Nephron progenitor cell (in vitro differentiated cells): ENCODE measurements around the gene LAMB4.

Source experiments
- DNase-seq: peaks from one replicate; pipeline ENCODE4 v3.0.0; 2021
- H3K27ac Mint-ChIP-seq: 2 replicates; pipeline ENCODE4 v1.8.0; 2021; ENCODE audit warnings: mild to moderate bottlenecking, moderate library complexity, mixed read lengths
- H3K27me3 Mint-ChIP-seq: 2 replicates; pipeline ENCODE4 v1.8.0; 2021; ENCODE audit warnings: mild to moderate bottlenecking, low read depth, mixed read lengths; ENCODE audit not compliant: poor library complexity
- H3K36me3 Mint-ChIP-seq: 2 replicates; pipeline ENCODE4 v1.8.0; 2021; ENCODE audit warnings: low read depth, mixed read lengths
- H3K4me1 Mint-ChIP-seq: 2 replicates; pipeline ENCODE4 v1.8.0; 2021; ENCODE audit warnings: mixed read lengths
- H3K4me3 Mint-ChIP-seq: 2 replicates; pipeline ENCODE4 v1.8.0; 2021; ENCODE audit warnings: mild to moderate bottlenecking, moderate library complexity, mixed read lengths
- H3K9me3 Mint-ChIP-seq: 2 replicates; pipeline ENCODE4 v1.8.0; 2021; ENCODE audit warnings: mild to moderate bottlenecking, moderate library complexity, mixed read lengths
- TF ChIP-seq, protein P1 (sequence below): fragments of 200-600 bp; sonication (generic); IDR thresholded peaks from 2 replicates; pipeline ENCODE4 v1.5.0; 2021; ENCODE audit warnings: antibody characterized with exemption

LAMB4 gene

DNA sequence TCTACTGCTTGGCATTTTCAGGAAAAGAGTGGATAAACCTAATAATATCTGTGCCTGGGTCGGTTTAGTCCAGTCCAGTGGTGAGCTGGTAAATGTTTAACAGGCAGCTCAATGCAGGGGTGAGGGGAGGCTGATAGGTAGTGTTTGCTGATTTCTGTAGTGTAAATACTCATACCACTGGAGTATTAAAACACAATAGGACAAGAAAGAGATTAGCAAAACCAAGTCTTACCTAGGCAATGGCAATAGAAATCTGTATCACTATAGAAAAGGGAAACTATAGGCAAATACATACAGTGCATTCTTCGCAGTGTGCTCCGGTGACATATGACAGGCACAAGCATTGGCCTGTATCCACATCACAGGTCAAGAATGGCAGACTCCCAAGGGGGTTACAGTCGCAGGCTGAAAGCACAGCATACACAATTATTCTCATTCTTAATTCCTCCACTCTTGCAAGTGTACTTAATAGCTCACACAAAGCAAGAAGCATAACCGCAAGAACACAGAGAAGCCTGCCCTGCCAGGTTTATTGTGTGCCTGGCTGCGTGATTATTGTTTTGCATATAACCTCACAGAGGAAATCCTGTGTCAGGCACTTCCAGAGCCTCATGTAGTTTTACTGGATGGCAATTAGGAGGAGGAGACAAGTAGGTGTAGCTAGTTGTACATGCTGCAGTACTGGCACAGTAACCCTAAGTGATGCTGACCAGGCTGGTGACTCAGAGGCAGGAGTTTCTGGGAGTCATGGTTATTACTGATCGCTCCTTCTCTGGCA, 35.0 kb downstream of the LAMB4 start:
- Mint-ChIP-seq H3K27ac (no peak overlapping the region), H3K27me3 (peaks cover 3% of the 10 kb centered on the region), H3K4me1 (peaks cover 5% of the 10 kb centered on the region), H3K4me3 (no peak overlapping the region), H3K36me3 (no peaks in the 10 kb centered on the region), H3K9me3 (no peaks in the 10 kb centered on the region)
- no peak for DNase-seq
- TF ChIP-seq, protein P1, sequence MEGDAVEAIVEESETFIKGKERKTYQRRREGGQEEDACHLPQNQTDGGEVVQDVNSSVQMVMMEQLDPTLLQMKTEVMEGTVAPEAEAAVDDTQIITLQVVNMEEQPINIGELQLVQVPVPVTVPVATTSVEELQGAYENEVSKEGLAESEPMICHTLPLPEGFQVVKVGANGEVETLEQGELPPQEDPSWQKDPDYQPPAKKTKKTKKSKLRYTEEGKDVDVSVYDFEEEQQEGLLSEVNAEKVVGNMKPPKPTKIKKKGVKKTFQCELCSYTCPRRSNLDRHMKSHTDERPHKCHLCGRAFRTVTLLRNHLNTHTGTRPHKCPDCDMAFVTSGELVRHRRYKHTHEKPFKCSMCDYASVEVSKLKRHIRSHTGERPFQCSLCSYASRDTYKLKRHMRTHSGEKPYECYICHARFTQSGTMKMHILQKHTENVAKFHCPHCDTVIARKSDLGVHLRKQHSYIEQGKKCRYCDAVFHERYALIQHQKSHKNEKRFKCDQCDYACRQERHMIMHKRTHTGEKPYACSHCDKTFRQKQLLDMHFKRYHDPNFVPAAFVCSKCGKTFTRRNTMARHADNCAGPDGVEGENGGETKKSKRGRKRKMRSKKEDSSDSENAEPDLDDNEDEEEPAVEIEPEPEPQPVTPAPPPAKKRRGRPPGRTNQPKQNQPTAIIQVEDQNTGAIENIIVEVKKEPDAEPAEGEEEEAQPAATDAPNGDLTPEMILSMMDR = no peak

DNA sequence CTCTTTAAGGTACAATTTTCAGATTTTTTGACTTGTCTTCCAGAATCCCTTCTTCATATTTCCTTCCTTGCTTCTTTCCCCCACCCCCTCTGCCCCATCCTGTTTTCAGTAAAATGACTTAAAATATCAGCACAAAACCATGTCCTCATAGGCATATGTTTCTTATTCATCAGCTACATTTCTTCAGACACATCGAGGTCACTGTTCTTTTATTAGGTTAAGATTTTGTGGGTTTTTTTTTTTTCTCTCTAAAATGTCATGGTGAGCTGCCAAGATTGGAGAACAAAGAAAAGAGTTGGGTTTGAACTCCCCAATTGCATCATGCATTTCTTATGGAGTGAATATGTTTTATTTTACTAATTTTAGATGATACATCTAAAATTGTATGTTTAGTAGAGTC, 35.8 kb downstream of the LAMB4 start:
- peaks cover 5% of the 10 kb centered on the region for H3K4me1 Mint-ChIP-seq
- H3K36me3 Mint-ChIP-seq = no peaks in the 10 kb centered on the region
- H3K9me3 Mint-ChIP-seq = no peaks in the 10 kb centered on the region
- no peak overlapping the region for H3K4me3 Mint-ChIP-seq
- TF ChIP-seq, protein P1 = no peak
- H3K27ac Mint-ChIP-seq = no peak overlapping the region
- no peak for DNase-seq
- peaks cover 3% of the 10 kb centered on the region for H3K27me3 Mint-ChIP-seq

DNA sequence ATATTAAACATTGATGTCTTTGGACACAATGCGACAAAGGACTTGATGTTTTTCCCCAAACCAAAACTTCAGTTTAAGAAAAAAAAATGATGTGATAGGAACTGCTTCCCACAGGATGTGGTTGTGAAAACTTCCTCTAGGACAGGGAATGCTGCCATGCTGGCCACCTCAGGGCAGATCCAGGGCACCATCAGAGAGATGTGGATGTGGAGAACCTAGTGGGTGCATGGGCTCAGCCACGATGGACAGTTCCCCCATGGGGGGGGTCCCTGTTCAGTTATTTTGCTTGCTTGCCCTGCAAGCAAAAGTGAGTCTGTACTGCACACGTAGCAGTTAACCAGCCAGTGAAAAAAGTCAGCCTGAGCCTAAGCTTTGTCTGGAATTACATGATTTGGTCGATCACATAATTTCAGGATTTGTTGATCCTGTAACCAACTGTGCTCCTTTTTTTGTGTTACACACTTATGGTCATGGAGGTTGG, 36.3 kb downstream of the LAMB4 start:
- Mint-ChIP-seq H3K4me3 (no peak overlapping the region), H3K27ac (no peak overlapping the region), H3K27me3 (peaks cover 3% of the 10 kb centered on the region), H3K9me3 (no peaks in the 10 kb centered on the region), H3K4me1 (peaks cover 5% of the 10 kb centered on the region), H3K36me3 (no peaks in the 10 kb centered on the region)
- TF ChIP-seq, protein P1 = no peak
- DNase-seq = no peak

DNA sequence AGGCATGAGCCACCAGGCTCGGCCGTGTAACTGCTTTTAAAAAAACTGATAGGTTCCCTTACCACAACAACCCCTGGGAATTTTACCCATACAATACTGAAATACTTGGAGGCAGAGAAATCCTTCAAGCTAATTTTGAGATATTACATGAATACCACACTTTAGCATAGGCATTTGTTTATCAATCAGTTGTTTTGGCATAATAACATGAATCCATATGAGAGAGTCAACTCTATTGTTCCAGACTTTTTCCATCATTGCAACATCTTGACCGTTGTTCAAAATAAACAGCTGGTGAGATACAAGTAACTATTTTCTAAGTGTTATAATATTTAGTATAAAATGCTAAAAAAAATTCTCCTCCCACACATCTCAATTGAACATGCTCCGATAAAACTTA, 36.8 kb downstream of the LAMB4 start:
- Mint-ChIP-seq H3K4me3 (no peak overlapping the region), H3K4me1 (peaks cover 5% of the 10 kb centered on the region), H3K9me3 (no peaks in the 10 kb centered on the region), H3K27me3 (peaks cover 3% of the 10 kb centered on the region), H3K36me3 (no peaks in the 10 kb centered on the region), H3K27ac (no peak overlapping the region)
- no peak for DNase-seq
- TF ChIP-seq, protein P1 = no peak

DNA sequence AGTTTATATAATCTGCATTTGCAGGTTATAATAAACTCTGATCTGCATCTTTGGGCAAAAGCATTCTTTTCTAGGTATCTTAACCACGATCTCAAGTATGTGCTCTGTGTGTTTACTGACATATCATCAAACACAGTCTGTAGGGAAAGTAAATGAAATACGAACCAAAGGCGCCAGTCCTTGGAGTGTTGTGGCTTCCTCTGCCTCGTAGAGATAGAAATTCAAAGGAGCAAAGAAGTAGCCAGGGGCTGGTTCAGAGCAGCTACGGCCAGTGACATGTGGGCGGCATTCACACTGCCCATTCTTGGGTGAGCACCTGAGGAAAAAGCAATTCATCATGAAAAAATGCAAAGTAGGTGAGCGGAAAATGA, 38.7 kb downstream of the LAMB4 start:
- TF ChIP-seq, protein P1 = no peak
- H3K4me3 Mint-ChIP-seq = no peak overlapping the region
- H3K9me3 Mint-ChIP-seq = no peaks in the 10 kb centered on the region
- H3K36me3 Mint-ChIP-seq = no peaks in the 10 kb centered on the region
- no peak overlapping the region for H3K27ac Mint-ChIP-seq
- H3K4me1 Mint-ChIP-seq = peaks cover 11% of the 10 kb centered on the region
- peaks cover 2% of the 10 kb centered on the region for H3K27me3 Mint-ChIP-seq
- DNase-seq = no peak
